ENCODE measurements around the gene ABHD15. TPM values are rescaled to one million over a fixed set of nuclear protein-coding genes. Genes with fewer than 3 reads are reported as not detected.

The ABHD15 gene
- total and polyA plus RNA-seq, 2 donors (not counting 3 experiments of a cell fraction or from before 2014, with no cell fraction given): 3.8 to 5.6 TPM

- Histone ChIP-seq H2AFZ (ENCODE audit: low read depth, low read length) (peak within 1 kb of the TSS; percentile 67), H3K4me2 (ENCODE audit: insufficient read depth, low read length) (peak within 1 kb of the TSS; percentile 57), H3K4me3 (replicated peaks in 1 of 3; ENCODE audit: insufficient read depth in 1 of 3, low read depth in 1 of 3, low read length in 3 of 3) (peak within 1 kb of the TSS; percentile 51 to 64 (median 59)), H3K79me2 (ENCODE audit: control insufficient read depth, insufficient read depth, low read length) (peaks cover 21% of the 10 kb centered on the region), H3K36me3 (ENCODE audit: control insufficient read depth in 2 of 2, extremely low read depth in 1 of 2, insufficient read depth in 2 of 2, low read length in 2 of 2) (no peaks in the 10 kb centered on the region), H3K9ac (replicated peaks; ENCODE audit: extremely low read depth, insufficient read depth, low read length) (peak within 1 kb of the TSS; percentile 29), H3K4me1 (ENCODE audit: control insufficient read depth, extremely low read depth, insufficient read depth, low read length) (peaks cover 44% of the 10 kb centered on the region), H3K27ac (ENCODE audit: insufficient read depth, low read depth, low read length) (peak within 1 kb of the TSS; percentile 21), H3K9me1 (replicated peaks; ENCODE audit: control insufficient read depth, extremely low read depth, insufficient read depth, low read length) (no peaks in the 10 kb centered on the region), H4K20me1 (replicated peaks; ENCODE audit: control insufficient read depth, extremely low read depth, insufficient read depth, low read length) (no peaks in the 10 kb centered on the region), H3K27me3 (ENCODE audit: control insufficient read depth in 2 of 2, insufficient read depth in 2 of 2, low read length in 2 of 2) (no peaks in the 10 kb centered on the region), H3K9me3 (replicated peaks; ENCODE audit: control insufficient read depth, insufficient read depth, low read length) (no peaks in the 10 kb centered on the region)
- DNase-seq (ENCODE audit: low read depth, low spot score) (no peak), FAIRE-seq (peak; percentile 56)
- ChIA-PET POLR2A (interaction anchor here (0.7 kb wide), 1 partner anchor 23 kb away, joined by 3 read pairs; no protein-coding TSS in a partner anchor), CTCF (interaction anchor here (0.6 to 9.2 kb wide), 14 partner anchors 14 to 500 kb away, joined by 3 to 152 read pairs (median 6); partner anchors contain the start of genes ABHD15 and TP53I13)
- BruUV-seq (replicated peaks): no TSS peak
- dilution Hi-C loops (cut with MboI; ENCODE audit: extremely low pct_ligation_motif_present, low sequenced_read_pairs): no loop called here
- intact Hi-C loops (cut with micrococcal nuclease): loop anchor here (5.0 kb wide), 1 partner anchor 301 kb away; the partner anchor contains the start of gene NUFIP2
- no peak for TF ChIP-seq FOS (IDR thresholded peaks at IDR 0.05; ENCODE audit: borderline replicate concordance, insufficient read depth, low read length)
- TF ChIP-seq POLR2AphosphoS5 (IDR thresholded peaks at IDR 0.05; ENCODE audit: insufficient read depth, low read depth, low read length): peak; percentile 22
- TF ChIP-seq JUN (IDR thresholded peaks at IDR 0.05; ENCODE audit: borderline replicate concordance, insufficient read depth, insufficient read length, low read depth): no peak
Measured at GRCh38 chr17:29592850-29593551, 26.2 kb upstream of the ABHD15 start, which contains the start of gene ANKRD13B. Gene ANKRD13B (plus strand): TSS chr17:29593132. CDS start chr17:29593622, 490 bp downstream.

All from endothelial cell of umbilical vein (primary cell).